NCI-H1694 treated with DMSO at 0.1 percent for 48 hours (cell line): Measurements from ENCODE around the gene NPW.
"Not testable (repeated sequence)": the region's sequence is repeated elsewhere in the genome, so short reads cannot be mapped to it uniquely, and the experiment has no call there.

Experiments
- DNase-seq: peaks from one replicate; lab custom pipeline; 2025; lab: John Stamatoyannopoulos, UW

The NPW gene

DNA sequence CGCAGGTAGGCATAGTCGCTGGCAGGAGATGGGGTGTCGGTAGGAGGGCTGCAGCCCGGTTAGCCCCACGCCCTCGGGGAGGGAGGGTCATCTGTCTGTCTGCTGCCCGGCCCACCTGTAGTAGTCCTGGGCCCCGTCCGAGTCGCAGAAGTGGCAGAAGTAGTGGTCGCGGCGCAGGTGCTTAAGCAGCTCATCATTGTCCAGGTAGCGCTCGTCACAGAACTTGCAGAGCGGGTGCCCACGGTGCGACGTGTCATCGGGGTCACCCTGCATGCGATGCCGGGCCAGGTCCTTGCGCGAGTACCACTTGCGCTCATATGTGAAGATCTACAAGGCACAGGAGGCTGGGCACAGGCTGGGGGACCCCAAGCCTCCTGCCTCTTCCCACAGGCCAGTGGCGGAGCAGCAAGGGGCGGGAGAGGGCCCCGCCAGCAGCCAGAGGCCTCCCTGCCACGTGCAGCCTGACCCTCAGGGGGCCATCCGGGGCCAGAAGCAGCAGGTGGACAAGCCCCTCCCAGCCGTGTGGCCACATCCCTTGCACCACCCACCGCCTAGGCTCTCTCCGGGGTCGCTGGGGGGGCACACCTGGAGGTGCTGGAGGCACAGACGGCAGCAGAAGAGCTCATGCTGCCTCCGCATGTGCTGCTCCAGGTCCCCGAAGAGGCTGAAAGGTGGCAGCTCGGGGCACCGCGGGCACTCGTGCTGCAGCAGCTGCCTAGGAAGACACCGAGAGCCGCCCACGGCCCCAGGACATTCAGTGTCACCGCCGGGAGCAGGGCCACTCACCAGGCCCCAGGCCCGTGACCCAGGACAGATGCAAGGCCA, 17.0 kb upstream of the NPW start:
- no peak for DNase-seq

DNA sequence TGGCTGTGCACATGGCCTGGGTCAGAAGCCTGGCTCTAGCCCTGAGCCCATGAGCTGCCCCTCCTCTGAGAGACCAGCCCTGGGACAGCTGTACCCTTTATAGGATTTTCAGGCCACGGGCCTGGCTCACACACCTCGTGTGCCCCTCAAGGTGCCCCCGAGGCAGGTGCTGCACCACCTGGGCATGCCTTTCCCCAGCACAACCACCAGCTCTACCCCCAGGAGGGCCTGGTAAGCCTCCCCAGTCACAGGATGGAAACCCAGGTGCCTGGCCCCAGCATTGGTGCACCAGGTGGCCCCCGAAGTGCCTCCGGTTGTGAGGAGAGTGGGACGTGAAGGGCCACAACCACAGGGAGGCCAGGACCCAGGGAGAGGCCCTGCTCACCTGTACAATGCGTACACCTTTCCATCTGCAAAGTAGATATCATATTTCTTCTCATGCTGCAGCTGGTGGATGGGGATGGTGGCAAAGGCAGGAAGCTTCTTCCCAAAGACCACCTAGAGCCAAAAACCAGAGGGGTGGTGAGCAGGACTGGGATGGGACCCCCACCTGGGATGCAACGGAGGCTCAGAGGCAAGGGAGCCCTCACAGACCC, 16.3 kb upstream of the NPW start:
- no peak for DNase-seq

DNA sequence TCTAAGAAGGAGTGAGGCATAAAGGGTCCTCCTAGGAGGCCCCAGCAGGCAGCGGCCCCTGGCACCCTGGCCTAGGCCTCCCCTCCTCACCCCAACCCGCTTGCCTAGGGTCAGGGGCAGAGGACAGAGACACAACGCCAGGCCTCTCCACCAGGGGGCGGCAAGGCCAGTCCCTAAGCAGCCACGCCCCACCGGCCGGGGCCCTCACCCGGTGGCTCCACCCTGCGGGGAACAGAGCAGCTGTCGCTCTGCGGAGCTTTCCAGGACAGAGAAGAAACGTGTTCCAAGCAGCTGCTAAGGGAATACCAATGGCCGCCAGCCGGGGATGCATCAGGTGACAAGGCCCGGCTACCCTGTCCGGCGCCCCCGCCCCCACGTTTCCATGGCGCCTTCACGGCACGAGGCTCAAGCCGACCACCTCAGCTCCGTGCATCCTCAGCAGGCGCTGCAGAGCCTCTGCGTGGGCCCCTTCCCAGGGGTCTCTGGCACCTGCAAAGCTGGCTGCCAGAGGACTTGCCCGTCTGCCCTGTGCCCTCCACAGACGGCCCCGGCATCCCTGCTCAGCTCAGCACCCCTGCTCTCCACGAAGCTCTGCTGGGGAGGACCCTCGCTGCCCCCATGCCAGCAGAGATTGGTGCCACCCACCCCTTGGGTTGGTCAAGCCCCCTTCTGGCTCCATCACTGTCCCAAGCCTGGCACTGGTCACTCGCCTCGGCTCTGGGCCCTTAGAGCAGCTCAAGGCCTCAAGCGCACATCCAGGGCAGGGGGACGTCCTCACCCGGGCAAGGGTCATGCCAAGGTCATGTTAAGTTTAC, 15.6 kb upstream of the NPW start:
- peak; percentile 88 for DNase-seq

DNA sequence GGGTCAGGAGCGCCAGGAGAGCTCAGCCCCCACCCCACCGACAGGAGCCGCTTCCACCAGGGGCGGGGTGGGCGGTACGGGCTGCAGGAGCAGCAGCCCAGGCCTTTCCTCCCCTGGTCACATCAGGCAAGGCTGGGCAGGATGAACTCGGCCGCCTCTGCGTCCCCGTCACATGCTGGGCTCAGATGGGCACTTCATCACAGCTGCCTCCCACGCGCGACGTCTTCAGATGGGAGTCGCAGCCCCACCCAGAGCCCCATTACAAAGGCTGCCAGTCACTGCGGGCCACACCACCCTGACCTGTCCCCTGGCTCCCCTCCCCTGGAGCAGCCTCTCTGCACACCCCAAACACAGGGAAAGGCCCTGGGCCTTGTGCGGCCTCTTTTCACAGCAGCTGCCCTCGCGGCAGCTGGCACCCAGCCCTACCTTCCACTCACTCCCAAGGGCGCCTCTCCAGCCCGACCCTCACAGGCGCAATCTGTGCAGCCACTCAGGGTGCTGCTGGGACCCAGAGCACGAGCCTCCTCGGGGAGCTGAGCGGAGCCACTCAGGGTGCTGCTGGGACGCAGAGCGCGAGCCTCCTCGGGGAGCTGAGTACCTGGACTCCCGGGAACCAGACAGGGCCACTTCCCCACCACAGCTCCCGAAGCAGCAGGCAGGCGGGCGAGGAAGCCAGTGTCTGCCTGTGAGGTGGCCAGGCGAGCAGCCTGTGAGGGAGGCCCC, 14.6 kb upstream of the NPW start:
- no peak for DNase-seq

DNA sequence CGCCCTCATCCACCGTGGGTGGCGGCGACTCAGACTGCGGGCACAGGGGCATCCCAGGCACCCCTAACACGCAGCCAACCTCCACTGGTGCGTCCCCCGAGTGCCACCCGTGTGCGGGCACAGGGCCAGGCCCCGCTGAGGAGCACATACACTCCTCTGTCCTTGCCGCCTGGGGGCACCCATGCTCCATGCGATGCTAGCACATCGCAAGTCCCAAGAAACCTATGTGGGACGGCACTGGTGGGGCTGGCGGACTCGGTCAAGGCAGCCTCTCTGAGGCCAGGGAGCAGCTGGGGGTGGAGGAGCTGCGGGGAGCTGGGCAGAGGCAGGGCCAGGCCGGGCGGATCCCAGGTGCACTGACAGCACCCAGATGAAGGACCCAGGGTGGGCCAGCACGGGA, 13.9 kb upstream of the NPW start:
- peak; percentile 39 for DNase-seq

DNA sequence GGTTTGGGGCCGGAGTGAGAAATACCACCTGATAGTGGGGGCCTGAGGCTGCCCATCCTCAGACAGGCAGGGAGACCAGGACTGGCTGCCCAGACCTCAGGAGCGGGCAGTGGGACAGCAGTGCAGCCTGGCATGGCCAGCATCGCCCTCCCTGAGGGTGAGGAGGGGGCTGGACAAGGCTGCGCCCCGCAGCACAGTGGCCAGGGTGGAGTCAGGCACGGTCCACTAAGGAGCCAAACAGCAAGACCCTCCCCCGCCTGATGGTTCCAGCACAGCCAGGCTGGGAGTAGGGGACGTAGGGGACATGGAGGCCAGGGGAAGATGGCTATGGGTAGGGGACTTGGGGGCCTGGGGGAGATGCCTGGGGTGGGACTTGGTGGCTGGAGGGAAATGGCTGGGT, 13.3 kb upstream of the NPW start:
- DNase-seq: no peak

DNA sequence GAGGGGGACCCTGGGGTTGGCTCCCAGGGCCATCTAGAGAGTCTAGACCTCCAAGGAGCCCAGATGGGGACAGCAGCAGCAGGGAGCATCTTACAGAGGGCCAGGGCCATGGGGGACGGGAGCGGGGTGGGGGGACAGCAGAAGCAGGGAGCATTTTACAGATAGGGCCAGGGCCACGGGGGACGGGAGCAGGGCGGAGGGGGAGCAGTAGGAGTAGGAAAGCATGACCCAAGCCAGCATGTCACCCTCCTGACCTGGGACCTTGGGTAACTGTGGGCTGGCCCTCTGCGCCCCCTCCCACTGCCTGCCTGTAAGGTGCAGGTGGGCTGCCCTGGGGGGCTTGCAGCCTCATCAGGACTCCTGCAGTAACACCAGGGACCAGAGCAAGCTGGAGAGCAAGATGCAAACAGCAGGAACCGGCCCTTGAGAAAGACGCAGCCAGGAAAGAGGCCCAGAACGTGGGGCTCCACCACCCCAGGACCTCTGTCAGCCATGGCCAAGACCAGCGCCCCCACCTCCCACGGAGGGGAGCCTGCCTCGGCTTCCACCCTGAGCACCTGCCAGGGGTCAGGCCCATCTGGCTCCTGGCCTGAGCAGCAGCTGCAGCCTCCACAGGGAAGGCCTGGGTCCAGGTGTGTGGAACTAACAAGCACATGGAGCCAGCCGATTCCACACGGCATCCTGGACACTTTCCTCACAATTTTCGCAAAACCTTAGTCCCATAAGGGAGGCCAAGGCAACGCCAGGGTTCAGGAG, 12.3 kb upstream of the NPW start:
- DNase-seq: no peak

DNA sequence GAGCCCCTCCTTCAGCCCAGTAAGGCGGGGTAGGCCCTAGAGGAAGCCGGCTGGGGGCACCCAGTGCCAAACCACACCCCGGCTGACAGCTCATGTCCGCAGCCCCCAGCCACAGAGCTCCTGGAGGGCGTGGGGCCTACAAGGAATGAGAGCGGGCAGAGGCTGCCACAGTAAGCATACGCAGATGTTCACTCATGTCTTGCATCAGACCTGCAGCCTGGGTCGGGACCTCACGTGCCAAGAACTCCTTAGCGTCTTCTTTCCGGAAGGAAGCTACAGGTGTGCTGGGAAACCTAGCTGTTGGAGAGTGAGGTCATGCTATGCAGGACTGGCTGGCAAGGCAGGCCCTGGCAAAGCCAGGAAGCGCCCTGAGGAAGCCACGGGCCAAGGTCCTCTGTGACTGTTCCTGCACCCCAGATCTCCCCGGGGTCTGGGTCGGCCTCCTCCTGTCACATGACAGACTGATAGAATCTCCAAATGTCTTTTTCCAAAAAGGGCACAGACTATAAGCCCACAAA, 11.5 kb upstream of the NPW start:
- no peak for DNase-seq

DNA sequence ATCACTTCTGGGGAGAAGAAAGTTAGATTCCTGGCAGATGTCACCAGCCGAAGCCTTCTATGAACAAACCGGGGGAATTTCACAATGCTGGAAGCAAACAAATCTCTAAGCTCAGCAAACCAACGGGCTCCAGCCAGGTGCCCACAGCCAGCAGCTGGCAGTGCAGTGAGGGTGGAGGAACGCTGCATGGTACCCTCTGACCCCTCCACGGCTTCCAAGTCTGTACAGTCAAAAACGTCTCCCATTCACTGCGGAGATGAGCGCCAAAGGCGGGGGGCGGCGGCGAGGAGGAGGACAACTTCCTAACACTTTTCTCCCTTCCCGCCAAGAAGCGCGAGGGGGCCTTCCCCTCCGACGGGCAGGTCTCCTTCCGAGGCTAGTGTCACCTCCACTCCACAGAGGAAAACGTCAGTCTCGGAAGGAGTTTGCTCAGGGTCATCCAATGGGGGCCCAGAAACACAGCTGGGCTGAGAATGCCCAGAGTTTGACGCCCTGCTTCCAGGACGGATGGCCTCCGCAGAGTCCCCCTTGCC, 10.9 kb upstream of the NPW start:
- no peak for DNase-seq

DNA sequence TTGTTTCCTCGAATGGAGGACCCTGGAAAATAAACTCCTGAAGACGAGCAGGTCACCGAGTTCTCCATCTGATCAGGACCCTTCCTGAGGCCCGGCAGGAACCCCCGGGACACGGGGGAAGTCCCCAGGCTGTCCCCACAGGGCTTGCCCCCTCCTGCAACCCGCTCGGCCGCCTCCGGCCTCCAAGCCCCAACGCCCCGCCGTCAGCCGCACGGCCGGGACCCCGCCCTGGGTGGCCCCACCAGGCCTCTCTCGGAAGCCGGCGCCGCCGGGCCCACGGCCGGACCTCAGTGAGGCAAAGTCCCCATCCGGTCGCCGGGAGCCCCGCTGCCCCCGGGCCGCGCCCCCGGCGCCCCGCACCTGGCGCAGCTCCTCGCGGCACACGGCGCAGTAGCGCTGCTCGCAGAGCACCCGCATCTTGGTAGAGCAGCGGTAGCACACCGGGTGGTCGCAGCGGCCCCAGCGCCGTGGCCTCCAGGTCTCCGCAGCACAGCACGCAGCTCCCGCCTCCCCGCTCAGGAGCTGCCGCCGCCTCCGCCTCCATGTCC, 10.3 kb upstream of the NPW start:
- DNase-seq: no peak

DNA sequence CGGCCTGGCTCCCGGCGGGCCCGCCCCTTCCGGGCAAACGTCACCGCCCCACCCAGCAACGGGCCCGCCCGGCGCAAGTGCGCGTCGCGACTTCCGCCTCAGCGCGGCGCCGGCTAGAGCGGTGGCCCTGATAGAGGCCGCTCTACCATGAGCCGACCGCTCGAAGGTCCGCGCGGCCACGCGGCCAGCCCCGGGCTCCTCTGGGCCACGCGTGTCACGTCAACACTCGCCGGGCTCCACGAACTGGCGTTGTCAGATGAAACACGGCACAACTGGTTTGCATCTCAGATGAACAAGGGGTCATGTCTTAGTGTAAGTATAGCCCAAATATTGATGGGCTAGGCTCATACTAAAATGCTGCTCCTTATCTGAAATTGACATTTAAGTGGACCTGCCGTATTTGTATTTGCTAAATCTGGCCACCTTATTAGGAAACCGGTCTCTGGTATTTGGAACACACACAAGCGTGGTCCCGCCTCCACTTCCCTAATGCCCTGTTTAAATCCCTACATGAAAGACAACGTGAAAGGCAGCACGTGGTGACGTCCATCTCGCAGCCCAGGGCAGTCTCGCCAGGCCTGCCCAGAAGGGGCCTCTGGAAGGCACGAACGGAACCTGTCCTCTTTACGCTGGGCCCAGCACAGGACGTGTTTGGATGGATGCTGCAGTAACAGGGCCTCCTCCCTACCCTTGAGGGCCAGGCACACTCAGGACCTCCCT, 9.6 kb upstream of the NPW start, which contains the start of gene ZNF598:
ZNF598 (minus strand) TSS at position 31 of the 720 bp plus-strand sequence.
- DNase-seq: peak; percentile 49

DNA sequence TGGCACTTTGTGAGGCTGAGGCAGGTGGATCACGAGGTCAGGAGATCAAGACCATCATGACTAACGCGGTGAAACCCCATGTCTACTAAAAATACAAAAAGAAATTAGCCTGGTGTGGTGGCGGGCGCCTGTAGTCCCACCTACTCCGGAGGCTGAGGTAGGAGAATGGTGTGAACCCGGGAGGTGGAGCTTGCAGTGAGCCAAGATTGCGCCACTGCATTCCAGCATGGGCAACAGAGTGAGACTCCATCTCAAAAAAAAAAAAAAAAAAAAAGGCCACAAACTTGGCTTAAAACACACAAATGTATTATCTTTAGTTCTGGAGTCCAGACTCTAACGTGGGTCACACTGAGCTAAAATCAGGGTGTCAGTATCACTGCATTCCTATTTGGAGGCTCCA, 7.9 kb upstream of the NPW start:
- DNase-seq: not testable (repeated sequence)

DNA sequence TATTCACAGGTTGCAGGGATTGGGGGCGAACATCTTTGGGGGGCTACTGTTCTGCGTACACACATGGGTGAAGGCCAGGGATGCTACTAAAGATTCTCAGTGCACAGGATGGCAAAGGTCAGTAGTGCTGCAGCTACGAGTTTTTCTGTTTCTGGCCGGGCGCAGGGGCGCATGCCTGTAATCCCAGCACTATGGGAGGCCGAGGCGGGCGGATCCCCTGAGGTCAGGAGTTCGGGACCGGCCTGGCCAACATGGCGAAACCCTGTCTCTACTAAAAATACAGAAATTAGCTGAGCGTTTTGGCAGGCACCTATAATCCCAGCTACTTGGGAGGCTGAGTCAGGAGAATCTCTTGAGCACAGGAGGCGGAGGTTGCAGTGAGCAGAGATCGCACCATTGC, 6.1 kb upstream of the NPW start:
- DNase-seq: no peak

DNA sequence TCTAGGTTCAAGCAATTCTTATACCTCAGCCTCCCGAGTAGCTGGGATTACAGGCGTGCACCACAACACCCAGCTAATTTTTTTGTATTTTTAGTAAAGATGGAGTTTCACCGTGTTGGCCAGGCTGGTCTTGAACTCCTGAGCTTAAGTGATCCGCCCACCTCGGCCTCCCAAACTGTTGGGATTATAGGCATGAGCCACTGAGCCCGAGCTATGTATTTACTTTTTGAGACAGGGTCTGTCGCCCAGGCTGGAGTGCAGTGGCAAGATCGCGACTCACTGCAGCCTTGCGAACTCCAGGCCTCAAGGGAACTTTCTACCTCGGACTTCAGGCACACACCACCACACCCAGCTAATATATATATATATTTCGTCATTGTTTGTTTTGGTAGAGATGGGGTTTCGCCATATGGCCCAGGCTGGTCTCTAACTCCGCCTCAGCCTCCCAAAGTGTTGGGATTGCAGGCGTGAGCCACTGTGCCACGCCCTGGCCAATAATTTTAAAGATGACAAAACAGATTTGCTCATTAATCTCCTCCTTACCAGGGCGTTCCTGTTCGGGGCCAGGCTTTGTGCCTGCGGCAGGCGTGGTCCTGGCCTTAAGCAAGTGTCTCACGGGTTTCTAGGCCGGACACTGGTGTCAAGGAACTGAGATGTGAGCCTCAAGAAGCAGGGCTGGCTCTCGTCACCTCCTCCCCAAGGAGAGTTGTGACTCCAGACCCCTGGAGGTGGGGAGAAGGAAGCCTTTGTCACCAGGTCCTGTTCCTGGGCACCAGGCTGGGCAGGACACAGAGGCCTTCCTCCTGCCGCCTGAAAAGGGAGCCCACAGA, 4.3 kb upstream of the NPW start:
- no peak for DNase-seq

DNA sequence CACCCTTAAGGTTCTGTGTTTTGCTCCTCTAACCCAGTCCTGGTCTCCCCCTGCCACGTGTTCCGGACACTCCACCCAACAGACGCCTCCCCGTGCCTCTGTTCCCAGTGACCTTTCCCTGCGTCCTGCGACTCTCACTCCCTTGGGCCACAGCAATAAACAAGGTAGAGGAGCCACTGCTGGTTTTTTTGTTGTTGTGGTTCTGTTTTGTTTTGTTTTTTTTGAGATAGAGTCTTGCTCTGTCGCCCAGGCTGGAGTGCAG, 3.7 kb upstream of the NPW start:
- no peak for DNase-seq

DNA sequence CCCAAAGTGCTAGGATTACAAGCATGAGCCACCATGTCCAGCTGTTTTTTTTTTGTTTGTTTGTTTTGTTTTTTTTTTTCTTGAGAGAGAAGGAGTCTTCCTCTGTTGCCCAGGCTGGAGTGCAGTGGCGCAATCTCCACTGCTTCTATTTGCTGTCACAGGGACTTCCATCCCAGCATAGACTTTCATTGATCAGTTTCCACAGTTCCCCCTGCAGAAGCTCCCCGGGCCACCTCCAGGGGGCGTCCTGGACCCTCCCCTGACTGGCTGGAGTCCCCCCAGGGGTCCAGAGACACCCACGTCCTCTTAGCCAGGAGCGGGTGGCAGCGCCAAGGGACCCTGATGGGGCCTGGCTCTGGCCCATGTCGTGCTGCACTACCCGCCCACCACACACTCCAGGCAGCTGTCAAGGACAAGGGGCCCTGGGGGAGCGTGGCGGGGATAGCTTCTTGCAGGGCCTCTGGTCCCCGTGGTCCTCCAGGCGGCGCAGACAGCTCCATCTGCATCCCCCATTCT, 3.1 kb upstream of the NPW start:
- DNase-seq: no peak

DNA sequence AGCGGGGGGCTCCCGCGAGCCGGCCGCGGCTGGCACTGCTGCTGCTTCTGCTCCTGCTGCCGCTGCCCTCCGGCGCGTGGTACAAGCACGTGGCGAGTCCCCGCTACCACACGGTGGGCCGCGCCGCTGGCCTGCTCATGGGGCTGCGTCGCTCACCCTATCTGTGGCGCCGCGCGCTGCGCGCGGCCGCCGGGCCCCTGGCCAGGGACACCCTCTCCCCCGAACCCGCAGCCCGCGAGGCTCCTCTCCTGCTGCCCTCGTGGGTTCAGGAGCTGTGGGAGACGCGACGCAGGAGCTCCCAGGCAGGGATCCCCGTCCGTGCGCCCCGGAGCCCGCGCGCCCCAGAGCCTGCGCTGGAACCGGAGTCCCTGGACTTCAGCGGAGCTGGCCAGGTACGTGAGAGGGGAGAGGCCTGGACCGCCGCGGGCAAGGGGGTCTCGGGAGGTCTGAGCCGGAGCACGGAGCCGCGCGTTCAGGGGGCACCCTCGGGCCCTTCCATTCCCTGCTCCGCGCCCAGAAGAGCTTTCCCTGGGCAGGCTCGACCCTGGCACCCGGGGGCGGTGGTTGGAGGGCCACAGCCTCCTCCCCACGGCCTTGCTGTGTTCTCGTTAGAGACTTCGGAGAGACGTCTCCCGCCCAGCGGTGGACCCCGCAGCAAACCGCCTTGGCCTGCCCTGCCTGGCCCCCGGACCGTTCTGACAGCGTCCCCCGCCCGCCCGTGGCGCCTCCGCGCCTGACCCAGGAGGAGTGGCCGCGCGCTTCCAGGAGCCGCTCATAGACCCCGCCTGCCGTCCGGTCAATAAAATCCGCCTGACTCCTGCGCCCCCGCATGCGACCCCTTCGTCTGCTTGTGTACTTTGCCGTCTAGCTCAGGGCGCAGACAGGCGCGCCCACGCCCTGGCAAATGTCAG, 591 bp downstream of the NPW start:
- no peak for DNase-seq

DNA sequence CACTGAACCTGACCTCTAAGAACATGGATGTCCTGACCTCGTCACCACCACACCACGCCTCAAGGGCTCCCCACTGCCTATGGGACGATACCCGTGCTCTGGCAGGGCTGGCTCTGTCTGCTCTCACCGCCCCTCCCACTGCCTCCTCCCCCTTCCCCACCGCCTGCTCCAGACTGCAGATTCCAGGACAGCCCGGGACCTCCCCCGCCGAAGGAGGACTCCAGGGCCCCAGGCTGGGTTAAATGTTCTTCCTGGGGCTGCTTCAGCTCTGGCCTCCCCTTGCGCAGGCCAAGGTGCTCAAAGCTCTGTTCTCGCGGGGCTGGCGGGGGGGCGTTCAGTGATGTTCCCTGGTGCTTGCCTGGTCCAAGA, 3.1 kb downstream of the NPW start:
- DNase-seq: no peak
